Loucy (cell line): ENCODE measurements around the gene CTSE.

Source experiments
- CTCF ChIP-seq: fragments of 200-600 bp; sonication (generic); conservative IDR thresholded peaks from 2 replicates; pipeline ENCODE4 v1.5.1; 2014; ENCODE audit warnings: mild to moderate bottlenecking, antibody characterized with exemption, low read length
- EZH2phosphoT487 ChIP-seq: fragments of 200-600 bp; IDR thresholded peaks from 2 replicates; pipeline ENCODE4 v1.6.1; 2018; ENCODE audit warnings: antibody characterized with exemption, mild to moderate bottlenecking, moderate library complexity, borderline replicate concordance

GRCh38 chr1:205998457-205999241, 25.0 kb downstream of the CTSE start:
- TF ChIP-seq CTCF (no peak), EZH2phosphoT487 (no peak)
